ENCODE data around the gene ACACB.
A peak's percentile ranks its signal among the peaks of the same experiment; 100 is the strongest.
"Not testable (repeated sequence)": the region's sequence is repeated elsewhere in the genome, so short reads cannot be mapped to it uniquely, and the experiment has no call there.

ACACB gene

GRCh38 chr12:109144224-109144623 is 27.8 kb downstream of the ACACB start:
- DNase-seq, result no peak

- DNase-seq, result not testable (repeated sequence)
Observed at GRCh38 chr12:109147126-109147525, 30.7 kb downstream of the ACACB start.

- no peak for DNase-seq
Observed at GRCh38 chr12:109147954-109148353, 31.6 kb downstream of the ACACB start.

GRCh38 chr12:109150124-109150640 is 33.8 kb downstream of the ACACB start:
- DNase-seq, result no peak

- DNase-seq, result no peak
Observed at GRCh38 chr12:109151457-109151856, 35.1 kb downstream of the ACACB start.

- DNase-seq, result no peak
Observed at GRCh38 chr12:109153821-109154441, 37.5 kb downstream of the ACACB start.

GRCh38 chr12:109154451-109155438 is 38.4 kb downstream of the ACACB start:
- DNase-seq, result peak; percentile 78

GRCh38 chr12:109156036-109156435 is 39.6 kb downstream of the ACACB start:
- DNase-seq, result no peak

GRCh38 chr12:109156586-109156985 is 40.2 kb downstream of the ACACB start:
- DNase-seq, result no peak

- DNase-seq, result no peak
Observed at GRCh38 chr12:109157986-109158385, 41.6 kb downstream of the ACACB start.

- no peak for DNase-seq
Observed at GRCh38 chr12:109160433-109160832, 44.0 kb downstream of the ACACB start.

- no peak for DNase-seq
Observed at GRCh38 chr12:109160873-109161272, 44.5 kb downstream of the ACACB start.

- DNase-seq, result no peak
Observed at GRCh38 chr12:109162551-109162950, 46.2 kb downstream of the ACACB start.

GRCh38 chr12:109163167-109163566 is 46.8 kb downstream of the ACACB start:
- DNase-seq, result no peak

GRCh38 chr12:109165599-109165998 is 49.2 kb downstream of the ACACB start:
- no peak for DNase-seq

GRCh38 chr12:109166371-109166770 is 50.0 kb downstream of the ACACB start:
- no peak for DNase-seq

- no peak for DNase-seq
Observed at GRCh38 chr12:109167781-109168180, 51.4 kb downstream of the ACACB start.

GRCh38 chr12:109169262-109169661 is 52.9 kb downstream of the ACACB start:
- no peak for DNase-seq

GRCh38 chr12:109169686-109170085 is 53.3 kb downstream of the ACACB start:
- no peak for DNase-seq

GRCh38 chr12:109170324-109170723 is 53.9 kb downstream of the ACACB start:
- no peak for DNase-seq

- DNase-seq, result not testable (repeated sequence)
Observed at GRCh38 chr12:109172787-109173186, 56.4 kb downstream of the ACACB start.

GRCh38 chr12:109173443-109174240 is 57.3 kb downstream of the ACACB start:
- no peak for DNase-seq

GRCh38 chr12:109174468-109174867 is 58.1 kb downstream of the ACACB start:
- no peak for DNase-seq
